Measurements from ENCODE around the gene FETUB.
"Not testable (repeated sequence)": the region's sequence is repeated elsewhere in the genome, so short reads cannot be mapped to it uniquely, and the experiment has no call there.

FETUB gene

GRCh38 chr3:186627852-186628414 lies 12.3 kb upstream of the FETUB start:
- no peak overlapping the region for H3K4me3 ChIP-seq (replicated peaks; ENCODE audit: low read depth, low read length)
- no peak for TF ChIP-seq CTCF (IDR thresholded peaks at IDR 0.05; ENCODE audit: low read length, missing control alignments)
- DNase-seq (ENCODE audit: low read depth): no peak

GRCh38 chr3:186628756-186629155 lies 11.4 kb upstream of the FETUB start:
- DNase-seq (ENCODE audit: low read depth): no peak
- no peak for TF ChIP-seq CTCF (IDR thresholded peaks at IDR 0.05; ENCODE audit: low read length, missing control alignments)
- H3K4me3 ChIP-seq (replicated peaks; ENCODE audit: low read depth, low read length): no peak overlapping the region

- no peak overlapping the region for H3K4me3 ChIP-seq (replicated peaks; ENCODE audit: low read depth, low read length)
- no peak for DNase-seq (ENCODE audit: low read depth)
- TF ChIP-seq CTCF (IDR thresholded peaks at IDR 0.05; ENCODE audit: low read length, missing control alignments): no peak
Observed at GRCh38 chr3:186630950-186631641, 9.1 kb upstream of the FETUB start.

- H3K4me3 ChIP-seq (replicated peaks; ENCODE audit: low read depth, low read length): no peak overlapping the region
- no peak for TF ChIP-seq CTCF (IDR thresholded peaks at IDR 0.05; ENCODE audit: low read length, missing control alignments)
- DNase-seq (ENCODE audit: low read depth): no peak
Observed at GRCh38 chr3:186633481-186633880, 6.7 kb upstream of the FETUB start.

GRCh38 chr3:186634207-186634606 lies 6.0 kb upstream of the FETUB start:
- not testable (repeated sequence) for H3K4me3 ChIP-seq (replicated peaks; ENCODE audit: low read depth, low read length); DNase-seq (ENCODE audit: low read depth)

GRCh38 chr3:186635532-186635931 lies 4.7 kb upstream of the FETUB start:
- H3K4me3 ChIP-seq (replicated peaks; ENCODE audit: low read depth, low read length): no peak overlapping the region

GRCh38 chr3:186636536-186636935 lies 3.7 kb upstream of the FETUB start:
- no peak overlapping the region for H3K4me3 ChIP-seq (replicated peaks; ENCODE audit: low read depth, low read length)
- no peak for DNase-seq (ENCODE audit: low read depth)
- no peak for TF ChIP-seq CTCF (IDR thresholded peaks at IDR 0.05; ENCODE audit: low read length, missing control alignments)

More at GRCh38 chr3:186635532-186635931, 4.7 kb upstream of the FETUB start:
- TF ChIP-seq CTCF (IDR thresholded peaks at IDR 0.05; ENCODE audit: low read length, missing control alignments): no peak
- DNase-seq (ENCODE audit: low read depth): no peak

Data from fibroblast of pulmonary artery (primary cell).